GM12864 (cell line): ENCODE data around the gene LDLRAD1.
"Not testable (repeated sequence)": the region's sequence is repeated elsewhere in the genome, so short reads cannot be mapped to it uniquely, and the experiment has no call there.

Experiments
- DNase-seq: peaks from one replicate; pipeline ENCODE4 v3.0.0-alpha.2; 2011; ENCODE audit warnings: low read depth
- H3K4me3 ChIP-seq: 2 replicates; pipeline ENCODE4 v1.5.1; 2011; ENCODE audit warnings: mild to moderate bottlenecking, low read depth, low read length, control low read depth
- CTCF ChIP-seq: IDR thresholded peaks from 2 replicates; pipeline ENCODE4 v1.5.1; 2011; ENCODE audit warnings: low read depth, mild to moderate bottlenecking, moderate library complexity, low read length, control low read depth, inconsistent platforms; ENCODE audit errors: missing control alignments

Gene LDLRAD1

GRCh38 chr1:54051933-54052430 is 34.0 kb upstream of the LDLRAD1 start:
- no peak for TF ChIP-seq CTCF
- H3K4me3 ChIP-seq: peak overlapping the region; percentile 78
- no peak for DNase-seq

DNA sequence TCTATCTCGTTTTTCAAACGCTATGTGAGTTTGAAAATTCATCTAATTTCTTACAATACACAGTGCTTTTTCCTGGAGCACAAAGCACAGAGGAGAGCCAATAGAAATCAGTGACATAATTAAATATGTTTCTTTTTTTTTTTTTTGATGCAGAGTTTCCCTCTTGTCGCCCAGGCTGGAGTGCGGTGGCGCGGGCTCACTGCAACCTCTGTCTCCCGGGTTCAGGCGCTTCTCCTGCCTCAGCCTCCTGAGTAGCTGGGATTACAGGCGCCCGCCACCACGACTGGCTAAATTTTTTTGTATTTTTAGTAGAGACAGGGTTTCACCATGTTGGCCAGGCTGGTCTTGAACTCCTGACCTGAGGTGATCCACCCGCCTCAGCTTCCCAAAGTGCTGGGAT is 32.4 kb upstream of the LDLRAD1 start:
- H3K4me3 ChIP-seq, DNase-seq: not testable (repeated sequence)

- no peak for TF ChIP-seq CTCF
Observed at GRCh38 chr1:54047384-54048305, 29.7 kb upstream of the LDLRAD1 start.

GRCh38 chr1:54046671-54047383 is 28.8 kb upstream of the LDLRAD1 start:
- no peak for DNase-seq
- TF ChIP-seq CTCF: no peak
- no peak overlapping the region for H3K4me3 ChIP-seq

More at GRCh38 chr1:54047384-54048305, 29.7 kb upstream of the LDLRAD1 start:
- H3K4me3 ChIP-seq: no peak overlapping the region
- no peak for DNase-seq

DNA sequence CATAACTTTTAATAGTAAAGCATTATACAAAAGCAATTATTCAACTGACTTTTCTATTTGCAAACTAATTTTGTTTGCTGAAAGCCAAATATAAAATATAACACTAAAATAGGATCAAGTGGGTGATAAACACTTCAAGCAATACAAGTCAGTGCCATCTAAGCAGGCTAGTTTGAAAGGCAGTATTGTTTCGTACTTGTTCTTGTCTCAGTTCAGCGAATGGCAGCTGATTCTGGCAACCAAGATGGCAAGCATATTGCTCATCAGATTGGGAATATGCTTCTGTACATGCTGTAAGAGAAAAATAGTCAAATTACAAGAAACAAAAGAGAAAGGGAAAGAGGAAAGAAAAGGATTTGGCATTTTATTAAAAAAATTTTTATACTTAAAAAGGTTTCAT is 27.5 kb upstream of the LDLRAD1 start:
- no peak overlapping the region for H3K4me3 ChIP-seq

GRCh38 chr1:54041806-54042205 is 23.8 kb upstream of the LDLRAD1 start:
- no peak for TF ChIP-seq CTCF
- H3K4me3 ChIP-seq: no peak overlapping the region
- DNase-seq: no peak

More for the DNA sequence above, 27.5 kb upstream of the LDLRAD1 start:
- TF ChIP-seq CTCF: no peak
- DNase-seq: no peak

DNA sequence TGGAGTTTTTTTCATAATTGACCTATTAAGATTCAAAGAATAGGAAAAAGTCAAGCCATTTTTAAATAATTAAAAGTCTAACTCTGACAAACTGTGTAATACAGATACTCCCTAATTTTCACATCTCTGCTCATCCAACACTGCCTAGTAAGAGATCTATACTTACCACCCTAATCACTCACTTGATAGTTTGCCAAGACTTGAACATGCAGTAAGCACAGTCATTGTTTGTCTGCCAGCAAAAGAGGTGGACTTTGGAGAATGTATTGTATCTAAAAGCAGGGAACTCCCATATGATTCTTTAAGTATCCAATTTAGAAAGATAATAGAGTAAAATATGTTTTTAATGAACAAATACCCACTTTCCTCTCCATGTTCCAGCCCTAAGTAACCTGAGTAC is 19.5 kb upstream of the LDLRAD1 start:
- H3K4me3 ChIP-seq: no peak overlapping the region
- DNase-seq: no peak
- TF ChIP-seq CTCF: no peak
